HL-60/S4 treated with phorbol 12-myristate 13-acetate at 8.2 ng/mL for 4 days and 3 days (cell line): Measurements from ENCODE around the gene TCF15.

Experiments used
- in situ Hi-C: fragments of 300-500 bp; cut with MboI; formaldehyde crosslinking; loops from 2 replicates; pipeline ENCODE4 v1.15.0; 2022; ENCODE audit warnings: low sequenced_read_pairs

Gene TCF15

DNA sequence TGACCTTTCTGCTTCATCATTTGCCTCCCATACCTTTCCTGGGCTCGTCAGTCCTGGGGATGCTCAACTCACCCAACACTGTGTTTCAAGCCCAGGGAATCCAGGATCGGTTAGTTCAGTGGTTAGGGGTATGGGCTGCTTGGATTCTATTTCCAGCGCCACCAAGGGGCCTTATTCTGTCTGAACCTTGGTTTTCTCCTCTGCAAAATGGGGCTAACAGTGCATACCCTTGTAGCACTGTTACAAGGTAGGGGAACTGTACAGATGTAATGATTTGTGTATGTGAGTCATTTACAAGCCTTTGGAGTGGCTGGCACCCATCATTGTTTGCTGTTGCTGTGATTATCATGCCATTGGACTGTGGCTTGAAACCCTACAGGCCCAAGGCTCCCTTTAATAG, 52.0 kb downstream of the TCF15 start:
- in situ Hi-C loops, result loop anchor here (10.0 kb wide), 1 partner anchor 177 kb away; no protein-coding TSS in a partner anchor

DNA sequence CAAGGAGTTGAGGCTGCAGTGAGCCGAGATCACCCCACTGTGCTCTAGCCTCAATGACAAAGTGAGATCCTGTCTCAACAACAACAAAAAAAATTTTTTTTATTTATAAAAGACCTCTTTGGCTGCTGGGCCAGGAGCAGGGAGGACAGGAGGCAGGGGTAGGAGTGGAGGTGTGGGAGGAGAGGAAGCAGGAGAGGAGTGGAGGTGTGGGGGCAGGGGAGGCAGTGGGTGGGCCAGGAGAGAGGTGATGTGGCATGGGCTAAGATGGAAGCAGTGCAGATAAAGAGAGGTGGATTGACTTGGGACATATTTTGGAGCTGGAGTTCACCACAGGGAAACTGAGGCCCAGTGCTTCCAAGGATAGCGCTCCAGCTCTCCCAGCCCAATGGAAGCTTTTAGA, 53.1 kb downstream of the TCF15 start:
- in situ Hi-C loops, result loop anchor here (10.0 kb wide), 1 partner anchor 178 kb away; no protein-coding TSS in a partner anchor

DNA sequence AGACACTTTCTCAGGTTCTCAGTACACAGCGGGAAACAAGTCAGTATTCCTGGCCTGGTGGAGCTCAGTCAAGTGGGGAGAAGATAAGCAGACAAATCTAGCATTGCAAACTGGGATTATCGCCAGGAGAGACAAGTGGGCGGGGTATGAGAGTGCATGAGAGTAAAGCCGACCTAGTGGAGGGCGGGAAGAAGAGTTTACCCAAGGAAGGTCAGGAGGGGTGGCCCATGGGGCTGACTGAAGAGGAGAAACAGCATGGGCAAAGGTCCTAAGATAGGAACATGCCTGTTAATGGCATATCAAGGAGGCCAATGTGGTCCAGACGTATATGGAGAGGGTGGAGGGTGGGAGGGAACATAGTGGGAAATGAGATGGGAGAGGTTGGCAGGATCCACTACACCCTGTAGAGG, 54.1 kb downstream of the TCF15 start:
- in situ Hi-C loops, result loop anchor here (10.0 kb wide), 1 partner anchor 179 kb away; no protein-coding TSS in a partner anchor
